WERI-Rb-1 (cell line): ENCODE data around the gene ZIC2.

Experiments
- DNase-seq: peaks from one replicate; pipeline ENCODE4 v3.0.0-alpha.2; 2020
- H3K27ac ChIP-seq: fragments of 250-450 bp; sonication (Bioruptor Pico); 2 replicates; pipeline ENCODE4 v1.5.1; 2020; ENCODE audit warnings: mild to moderate bottlenecking, moderate library complexity
- H3K27me3 ChIP-seq: fragments of 250-450 bp; sonication (Bioruptor Pico); 2 replicates; pipeline ENCODE4 v1.5.1; 2021; ENCODE audit warnings: mild to moderate bottlenecking, low read depth, moderate library complexity; ENCODE audit not compliant: insufficient read depth, severe bottlenecking
- H3K36me3 ChIP-seq: fragments of 250-450 bp; sonication (Bioruptor Pico); 2 replicates; pipeline ENCODE4 v1.5.1; 2020; ENCODE audit warnings: mild to moderate bottlenecking, moderate library complexity
- H3K4me3 ChIP-seq: 2 replicates; pipeline ENCODE4 v1.5.1; 2011; ENCODE audit warnings: low read depth, mild to moderate bottlenecking, control low read depth, low read length
- H3K9me3 ChIP-seq: fragments of 250-450 bp; sonication (Bioruptor Pico); 2 replicates; pipeline ENCODE4 v1.5.1; 2021; ENCODE audit warnings: mild to moderate bottlenecking, moderate library complexity; ENCODE audit not compliant: severe bottlenecking
- CTCF ChIP-seq: IDR thresholded peaks from 2 replicates; pipeline ENCODE4 v1.5.1; 2011; ENCODE audit warnings: low read depth, mild to moderate bottlenecking, control low read depth, inconsistent platforms, low read length

The ZIC2 gene

GRCh38 chr13:99991828-99992775 lies 10.5 kb downstream of the ZIC2 start:
- no peak overlapping the region for H3K4me3 ChIP-seq
- no peak for TF ChIP-seq CTCF
- no peak overlapping the region for H3K27ac ChIP-seq
- peaks cover 4% of the 10 kb centered on the region for H3K9me3 ChIP-seq
- H3K36me3 ChIP-seq: peaks cover under 1% of the 10 kb centered on the region; the same call in 1 of the 2 replicates
- no peaks in the 10 kb centered on the region for H3K27me3 ChIP-seq
- no peak for DNase-seq

- H3K36me3 ChIP-seq: no peaks in the 10 kb centered on the region
- peaks cover 4% of the 10 kb centered on the region for H3K9me3 ChIP-seq
- TF ChIP-seq CTCF: no peak
- no peak overlapping the region for H3K4me3 ChIP-seq
- H3K27ac ChIP-seq: no peak overlapping the region
- no peaks in the 10 kb centered on the region for H3K27me3 ChIP-seq
- DNase-seq: no peak
Measured at GRCh38 chr13:99992949-99993351, 11.4 kb downstream of the ZIC2 start.

- no peaks in the 10 kb centered on the region for H3K36me3 ChIP-seq
- H3K27ac ChIP-seq: no peak overlapping the region
- peaks cover 4% of the 10 kb centered on the region for H3K9me3 ChIP-seq
- no peak overlapping the region for H3K4me3 ChIP-seq
- TF ChIP-seq CTCF: no peak
- H3K27me3 ChIP-seq: no peaks in the 10 kb centered on the region
- no peak for DNase-seq
Measured at GRCh38 chr13:99993660-99994637, 12.4 kb downstream of the ZIC2 start.

GRCh38 chr13:99994638-99995020 lies 13.0 kb downstream of the ZIC2 start:
- H3K9me3 ChIP-seq: peaks cover 2% of the 10 kb centered on the region
- no peaks in the 10 kb centered on the region for H3K36me3 ChIP-seq
- H3K27ac ChIP-seq: no peak overlapping the region
- TF ChIP-seq CTCF: no peak
- H3K27me3 ChIP-seq: no peaks in the 10 kb centered on the region
- DNase-seq: no peak
- no peak overlapping the region for H3K4me3 ChIP-seq

- no peaks in the 10 kb centered on the region for H3K27me3 ChIP-seq
- no peak for TF ChIP-seq CTCF
- no peak overlapping the region for H3K4me3 ChIP-seq
Measured at GRCh38 chr13:99995104-99995588, 13.6 kb downstream of the ZIC2 start.

More at GRCh38 chr13:99995104-99995588, 13.6 kb downstream of the ZIC2 start:
- Histone ChIP-seq H3K36me3 (no peaks in the 10 kb centered on the region), H3K9me3 (no peaks in the 10 kb centered on the region), H3K27ac (no peak overlapping the region)
- no peak for DNase-seq
